ENCODE measurements around the gene USP47.

The USP47 gene

DNA sequence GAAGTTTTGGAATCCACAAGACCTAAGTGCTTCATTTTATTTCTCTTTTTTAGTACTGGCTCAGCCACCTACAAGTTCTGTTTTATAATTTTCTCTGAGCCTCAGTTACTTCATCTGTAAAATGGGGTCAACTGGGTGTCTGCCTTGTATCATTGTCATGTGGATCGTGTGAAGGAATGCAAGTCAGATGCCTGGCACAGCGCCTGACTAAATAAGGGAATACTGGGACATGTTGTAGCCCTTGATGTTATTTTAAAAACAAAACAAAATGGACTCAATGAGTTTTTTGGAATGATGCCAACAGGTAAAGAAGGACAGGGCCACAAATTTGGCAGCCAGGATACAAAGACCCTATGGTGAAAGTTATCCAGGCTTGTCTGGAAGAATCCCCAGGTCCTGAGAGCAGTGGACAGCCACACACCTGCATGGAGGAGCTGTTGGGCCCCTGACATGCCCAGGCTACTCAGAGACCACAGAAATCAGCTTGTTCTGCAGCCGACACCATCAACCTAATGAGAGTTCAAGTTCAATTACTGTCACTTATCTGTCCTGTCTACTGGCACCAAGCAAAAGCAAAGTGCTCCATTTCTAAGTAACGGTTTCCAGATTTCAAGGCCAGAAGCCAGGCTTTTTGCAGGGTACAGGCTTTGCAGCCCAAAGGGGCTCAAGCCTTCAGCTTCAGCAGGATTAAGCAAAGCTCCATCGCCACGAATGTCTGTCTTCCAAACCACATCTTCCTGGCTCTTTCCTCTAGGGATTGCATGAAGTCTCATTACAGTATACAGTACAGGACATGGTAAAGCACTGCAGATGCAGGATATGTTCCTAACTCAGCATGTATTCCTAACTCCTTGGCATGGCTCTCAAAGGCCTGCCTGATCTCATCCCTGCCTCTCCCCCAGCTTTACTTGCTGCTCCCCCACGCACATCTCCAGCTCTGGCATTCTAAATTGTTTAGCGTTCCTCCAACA lies 148.3 kb downstream of the USP47 start:
- TF ChIP-seq, protein P1, sequence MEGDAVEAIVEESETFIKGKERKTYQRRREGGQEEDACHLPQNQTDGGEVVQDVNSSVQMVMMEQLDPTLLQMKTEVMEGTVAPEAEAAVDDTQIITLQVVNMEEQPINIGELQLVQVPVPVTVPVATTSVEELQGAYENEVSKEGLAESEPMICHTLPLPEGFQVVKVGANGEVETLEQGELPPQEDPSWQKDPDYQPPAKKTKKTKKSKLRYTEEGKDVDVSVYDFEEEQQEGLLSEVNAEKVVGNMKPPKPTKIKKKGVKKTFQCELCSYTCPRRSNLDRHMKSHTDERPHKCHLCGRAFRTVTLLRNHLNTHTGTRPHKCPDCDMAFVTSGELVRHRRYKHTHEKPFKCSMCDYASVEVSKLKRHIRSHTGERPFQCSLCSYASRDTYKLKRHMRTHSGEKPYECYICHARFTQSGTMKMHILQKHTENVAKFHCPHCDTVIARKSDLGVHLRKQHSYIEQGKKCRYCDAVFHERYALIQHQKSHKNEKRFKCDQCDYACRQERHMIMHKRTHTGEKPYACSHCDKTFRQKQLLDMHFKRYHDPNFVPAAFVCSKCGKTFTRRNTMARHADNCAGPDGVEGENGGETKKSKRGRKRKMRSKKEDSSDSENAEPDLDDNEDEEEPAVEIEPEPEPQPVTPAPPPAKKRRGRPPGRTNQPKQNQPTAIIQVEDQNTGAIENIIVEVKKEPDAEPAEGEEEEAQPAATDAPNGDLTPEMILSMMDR (IDR thresholded peaks at IDR 0.05): no peak
- Histone ChIP-seq H3K36me3 (peaks cover 0 to 11% (median 0%) of the 10 kb centered on the region in 3 donors), H3K4me3 (no peak overlapping the region), H3K4me1 (peaks cover 0 to 42% (median 23%) of the 10 kb centered on the region in 4 donors), H3K27ac (peak overlapping the region in 1 of 2 donors; percentile 6), H3K27me3 (no peaks in the 10 kb centered on the region), H3K9me3 (no peaks in the 10 kb centered on the region)
- intact Hi-C loops (cut with DNase I; ENCODE audit: low total_unique reads): no loop called here
- DNase-seq: peak in 1 of 2 donors; percentile 53

- TF ChIP-seq, protein P1 (IDR thresholded peaks at IDR 0.05): no peak
- intact Hi-C loops (cut with DNase I; ENCODE audit: low total_unique reads): no loop called here
- no peaks in the 10 kb centered on the region for H3K9me3 ChIP-seq
- DNase-seq: no peak
- peaks cover 0 to 33% (median 18%) of the 10 kb centered on the region in 3 donors for H3K36me3 ChIP-seq
- no peak overlapping the region for H3K27ac ChIP-seq
- no peaks in the 10 kb centered on the region for H3K27me3 ChIP-seq
- H3K4me1 ChIP-seq: peaks cover 0 to 26% (median 13%) of the 10 kb centered on the region in 4 donors
- H3K4me3 ChIP-seq: no peak overlapping the region
These were observed 150.8 kb downstream of the USP47 start for GRCh38 chr11:11992257-11993212.

- Histone ChIP-seq H3K27ac (peak overlapping the region; percentile 23 to 31), H3K4me1 (peaks cover 0 to 21% (median 8%) of the 10 kb centered on the region in 4 donors), H3K27me3 (no peaks in the 10 kb centered on the region), H3K36me3 (peaks cover 0 to 40% (median 29%) of the 10 kb centered on the region in 3 donors), H3K9me3 (no peaks in the 10 kb centered on the region), H3K4me3 (no peak overlapping the region)
- no peak for DNase-seq
- TF ChIP-seq, protein P1 (IDR thresholded peaks at IDR 0.05): no peak
- intact Hi-C loops (cut with DNase I; ENCODE audit: low total_unique reads): no loop called here
These were observed 152.1 kb downstream of the USP47 start for GRCh38 chr11:11993839-11994238.

GRCh38 chr11:11995601-11996000 lies 153.8 kb downstream of the USP47 start:
- Histone ChIP-seq H3K36me3 (peaks cover 0 to 45% (median 29%) of the 10 kb centered on the region in 3 donors), H3K4me1 (peaks cover 0 to 14% (median 4%) of the 10 kb centered on the region in 4 donors), H3K9me3 (no peaks in the 10 kb centered on the region), H3K27ac (no peak overlapping the region), H3K4me3 (no peak overlapping the region), H3K27me3 (no peaks in the 10 kb centered on the region)
- TF ChIP-seq, protein P1 (IDR thresholded peaks at IDR 0.05): no peak
- DNase-seq: no peak
- intact Hi-C loops (cut with DNase I; ENCODE audit: low total_unique reads): no loop called here

DNA sequence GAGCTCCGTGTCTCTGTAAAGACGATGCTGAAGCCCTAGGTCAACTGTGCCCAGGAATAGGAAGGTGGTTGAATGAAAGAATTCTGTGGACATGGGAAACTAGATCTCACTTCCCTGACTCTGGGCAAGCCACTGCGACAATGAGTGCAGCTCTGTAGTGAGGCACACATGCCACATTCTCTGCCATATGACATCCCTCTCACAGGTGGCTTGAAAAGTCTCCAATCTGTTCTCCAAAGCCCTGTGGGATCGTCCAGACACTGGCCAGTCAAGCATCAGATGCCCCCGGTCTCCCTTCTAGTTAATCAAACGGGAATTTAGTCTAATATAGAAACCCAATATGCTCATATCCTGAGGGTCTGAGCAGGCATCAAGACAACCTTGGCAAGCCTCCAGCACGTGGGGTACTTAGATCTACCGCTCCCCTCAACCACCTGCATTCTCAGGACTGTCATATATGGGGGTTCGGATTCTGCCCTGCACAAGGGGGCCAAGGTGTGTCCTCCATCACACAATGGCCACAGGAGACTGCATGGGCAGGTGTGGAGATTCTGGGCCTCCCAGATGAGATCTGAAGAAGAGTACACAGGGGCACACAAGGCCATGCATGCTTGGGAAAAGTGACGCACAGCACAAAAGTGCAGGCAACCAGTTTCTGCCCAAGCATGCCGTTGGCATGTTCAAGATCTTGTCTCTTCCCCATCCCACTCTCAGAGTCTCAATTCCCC lies 154.7 kb downstream of the USP47 start:
- H3K4me3 ChIP-seq: no peak overlapping the region
- no peak for DNase-seq
- peaks cover 0 to 54% (median 33%) of the 10 kb centered on the region in 3 donors for H3K36me3 ChIP-seq
- H3K27me3 ChIP-seq: no peaks in the 10 kb centered on the region
- no peaks in the 10 kb centered on the region for H3K9me3 ChIP-seq
- H3K4me1 ChIP-seq: peaks cover 0 to 14% (median 4%) of the 10 kb centered on the region in 4 donors
- TF ChIP-seq, protein P1 (IDR thresholded peaks at IDR 0.05): no peak
- intact Hi-C loops (cut with DNase I; ENCODE audit: low total_unique reads): no loop called here
- no peak overlapping the region for H3K27ac ChIP-seq

All from tibial artery (tissue), 4 donors.